Peyer's patch (tissue), 4 donors: ENCODE results near the gene NOB1. TPM values are rescaled to one million over a fixed set of nuclear protein-coding genes. Genes with fewer than 3 reads are reported as not detected.

ENCODE experiments used
- DNase-seq, 3 donors: peaks; one replicate each; pipeline ENCODE4 v3.0.0-alpha.2; 2017 to 2019
- H3K27ac ChIP-seq, 4 donors: fragments of 200-600 bp; sonication (generic); one replicate each; pipeline ENCODE4 v1.5.1; 2016 to 2019
- H3K27me3 ChIP-seq, 2 donors: fragments of 200-600 bp; sonication (generic); one replicate each; pipeline ENCODE4 v1.5.1; 2019
- H3K36me3 ChIP-seq, 3 donors: fragments of 200-600 bp; sonication (generic); one replicate each; pipeline ENCODE4 v1.5.1; 2016 to 2019
- H3K4me1 ChIP-seq, 4 donors: fragments of 200-600 bp; sonication (generic); one replicate each; pipeline ENCODE4 v1.5.1; 2016 to 2019
- H3K4me3 ChIP-seq, 4 donors: fragments of 200-600 bp; sonication (generic); 1 replicate in 3 of 4; 2 replicates in 1 of 4; pipeline ENCODE4 v1.5.1; 2016 to 2019; ENCODE audit warnings: mild to moderate bottlenecking in 1 of 4
- H3K9me3 ChIP-seq, 4 donors: fragments of 200-600 bp; sonication (generic); one replicate each; pipeline ENCODE4 v1.5.1; 2016 to 2019; ENCODE audit warnings: mild to moderate bottlenecking in 1 of 4
- CTCF ChIP-seq, 6 experiments: fragments of 450-650 bp in 4 of 6; fragments of 200-600 bp in 2 of 6; sonication (generic) in 1 of 6; IDR thresholded peaks; one replicate each; pipeline ENCODE4 v1.5.1; 2017 to 2019; ENCODE audit warnings: antibody characterized with exemption in 6 of 6, mild to moderate bottlenecking in 3 of 6, moderate library complexity in 1 of 6
- POLR2A ChIP-seq, 2 donors: fragments of 450-650 bp; IDR thresholded peaks; one replicate each; pipeline ENCODE4 v1.5.1; 2017; ENCODE audit warnings: antibody characterized with exemption in 2 of 2, mild to moderate bottlenecking in 2 of 2, moderate library complexity in 2 of 2
- total RNA-seq, 4 donors: library from RNA; depleted of rRNA; stranded (reverse); fragments of >200 nt; gene quantifications; one replicate each; pipeline ENCODE4 v1.1.0, GENCODE V29; 2016

Gene NOB1
- total RNA-seq, 4 donors from 2014 or later, result 13.5 to 37.1 (median 27.7) TPM

GRCh38 chr16:69706256-69706974 is 48.3 kb downstream of the NOB1 start:
- DNase-seq, result no peak
- Histone ChIP-seq H3K4me1 (no peaks in the 10 kb centered on the region), H3K27ac (no peak overlapping the region), H3K4me3 (no peak overlapping the region), H3K36me3 (peaks cover 0 to 5% (median 0%) of the 10 kb centered on the region in 3 donors), H3K27me3 (no peaks in the 10 kb centered on the region), H3K9me3 (no peaks in the 10 kb centered on the region)
- TF ChIP-seq POLR2A (IDR thresholded peaks at IDR 0.05), result no peak
- TF ChIP-seq CTCF (IDR thresholded peaks at IDR 0.05), result no peak

GRCh38 chr16:69703638-69704037 is 51.1 kb downstream of the NOB1 start:
- H3K36me3 ChIP-seq, result peaks cover 0 to 14% (median 0%) of the 10 kb centered on the region in 3 donors
- DNase-seq, result no peak
- H3K4me1 ChIP-seq, result no peaks in the 10 kb centered on the region
- TF ChIP-seq POLR2A (IDR thresholded peaks at IDR 0.05) (no peak), CTCF (IDR thresholded peaks at IDR 0.05) (no peak)
- H3K9me3 ChIP-seq, result no peaks in the 10 kb centered on the region
- H3K27ac ChIP-seq, result no peak overlapping the region
- H3K4me3 ChIP-seq, result no peak overlapping the region
- no peaks in the 10 kb centered on the region for H3K27me3 ChIP-seq

- no peaks in the 10 kb centered on the region for H3K27me3 ChIP-seq
- H3K4me1 ChIP-seq, result no peaks in the 10 kb centered on the region
- H3K9me3 ChIP-seq, result no peaks in the 10 kb centered on the region
- H3K36me3 ChIP-seq, result peaks cover 0 to 28% (median 0%) of the 10 kb centered on the region in 3 donors
- H3K27ac ChIP-seq, result no peak overlapping the region
- TF ChIP-seq CTCF (IDR thresholded peaks at IDR 0.05) (no peak), POLR2A (IDR thresholded peaks at IDR 0.05) (no peak)
- no peak overlapping the region for H3K4me3 ChIP-seq
- DNase-seq, result no peak
These were observed 52.9 kb downstream of the NOB1 start for GRCh38 chr16:69701866-69702265.

- no peaks in the 10 kb centered on the region for H3K27me3 ChIP-seq
- peaks cover 0 to 30% (median 0%) of the 10 kb centered on the region in 3 donors for H3K36me3 ChIP-seq
- TF ChIP-seq CTCF (IDR thresholded peaks at IDR 0.05) (no peak), POLR2A (IDR thresholded peaks at IDR 0.05) (no peak)
- H3K4me3 ChIP-seq, result no peak overlapping the region
- no peak overlapping the region for H3K27ac ChIP-seq
- no peaks in the 10 kb centered on the region for H3K9me3 ChIP-seq
- DNase-seq, result no peak
- no peaks in the 10 kb centered on the region for H3K4me1 ChIP-seq
These were observed 53.3 kb downstream of the NOB1 start for GRCh38 chr16:69701452-69701851.

GRCh38 chr16:69699915-69700314 is 54.8 kb downstream of the NOB1 start:
- Histone ChIP-seq H3K4me3 (no peak overlapping the region), H3K9me3 (no peaks in the 10 kb centered on the region), H3K27ac (no peak overlapping the region), H3K27me3 (no peaks in the 10 kb centered on the region), H3K36me3 (peaks cover 0 to 46% (median 0%) of the 10 kb centered on the region in 3 donors), H3K4me1 (no peaks in the 10 kb centered on the region)
- no peak for TF ChIP-seq POLR2A (IDR thresholded peaks at IDR 0.05)
- TF ChIP-seq CTCF (IDR thresholded peaks at IDR 0.05), result no peak
- no peak for DNase-seq
